ENCODE measurements around the gene MTHFD2L.

Gene MTHFD2L

DNA sequence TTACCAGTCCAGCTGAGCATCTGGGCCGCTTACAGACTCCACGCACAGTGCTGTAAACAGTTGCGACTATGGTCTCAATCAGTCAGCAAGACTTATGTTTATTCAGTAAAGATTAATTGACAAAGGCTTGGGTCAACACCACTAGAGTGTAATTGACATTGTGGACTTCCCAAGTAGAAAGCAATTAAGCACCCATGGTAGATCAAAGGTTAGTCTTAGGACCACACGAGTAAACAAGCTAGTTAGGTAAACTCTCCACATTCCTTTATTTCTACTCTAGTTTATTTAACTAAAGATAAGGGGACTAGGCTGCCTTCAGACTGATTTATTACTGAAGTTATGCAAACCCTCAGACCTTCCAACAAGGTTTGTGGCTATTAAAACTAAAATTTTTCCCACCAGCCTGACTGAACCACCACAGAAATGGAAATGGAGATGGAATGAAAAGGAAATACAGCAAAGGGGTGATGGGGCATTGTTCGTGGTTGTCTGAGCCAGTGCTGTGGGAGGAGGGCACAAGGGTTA is 44.2 kb downstream of the MTHFD2L start (continued):
- TF ChIP-seq ZNF223 (tag by site-specific recombination; IDR thresholded peaks at IDR 0.05) = no peak
- TF ChIP-seq REPIN1 (tag by site-specific recombination; IDR thresholded peaks at IDR 0.05; ENCODE audit: low read depth) = no peak
- no peak for TF ChIP-seq ZFP41 (tag by site-specific recombination; IDR thresholded peaks at IDR 0.05; ENCODE audit: borderline replicate concordance)
- TF ChIP-seq, protein P1, sequence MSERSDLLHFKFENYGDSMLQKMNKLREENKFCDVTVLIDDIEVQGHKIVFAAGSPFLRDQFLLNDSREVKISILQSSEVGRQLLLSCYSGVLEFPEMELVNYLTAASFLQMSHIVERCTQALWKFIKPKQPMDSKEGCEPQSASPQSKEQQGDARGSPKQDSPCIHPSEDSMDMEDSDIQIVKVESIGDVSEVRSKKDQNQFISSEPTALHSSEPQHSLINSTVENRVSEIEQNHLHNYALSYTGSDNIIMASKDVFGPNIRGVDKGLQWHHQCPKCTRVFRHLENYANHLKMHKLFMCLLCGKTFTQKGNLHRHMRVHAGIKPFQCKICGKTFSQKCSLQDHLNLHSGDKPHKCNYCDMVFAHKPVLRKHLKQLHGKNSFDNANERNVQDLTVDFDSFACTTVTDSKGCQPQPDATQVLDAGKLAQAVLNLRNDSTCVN (tag by site-specific recombination; optimal IDR thresholded peaks at IDR 0.05) = no peak
- TF ChIP-seq, protein P2, sequence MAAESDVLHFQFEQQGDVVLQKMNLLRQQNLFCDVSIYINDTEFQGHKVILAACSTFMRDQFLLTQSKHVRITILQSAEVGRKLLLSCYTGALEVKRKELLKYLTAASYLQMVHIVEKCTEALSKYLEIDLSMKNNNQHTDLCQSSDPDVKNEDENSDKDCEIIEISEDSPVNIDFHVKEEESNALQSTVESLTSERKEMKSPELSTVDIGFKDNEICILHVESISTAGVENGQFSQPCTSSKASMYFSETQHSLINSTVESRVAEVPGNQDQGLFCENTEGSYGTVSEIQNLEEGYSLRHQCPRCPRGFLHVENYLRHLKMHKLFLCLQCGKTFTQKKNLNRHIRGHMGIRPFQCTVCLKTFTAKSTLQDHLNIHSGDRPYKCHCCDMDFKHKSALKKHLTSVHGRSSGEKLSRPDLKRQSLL (tag by site-specific recombination; IDR thresholded peaks at IDR 0.05) = no peak
- TF ChIP-seq PRDM10 (tag by site-specific recombination; IDR thresholded peaks at IDR 0.05) = no peak; the same call in 1 of the 2 replicates
- no peak for TF ChIP-seq ZBTB1 (tag by site-specific recombination; IDR thresholded peaks at IDR 0.05)
- TF ChIP-seq ZNF114 (tag by site-specific recombination; IDR thresholded peaks at IDR 0.05) = no peak
- peak; percentile 54; the same call in 1 of the 2 replicates for TF ChIP-seq TRIM28 (IDR thresholded peaks at IDR 0.05; ENCODE audit: borderline replicate concordance, low read length)
- no peak for TF ChIP-seq ELK4 (IDR thresholded peaks at IDR 0.05; ENCODE audit: borderline replicate concordance, low read depth, low read length)
- no peak for TF ChIP-seq ZNF202 (tag by site-specific recombination; IDR thresholded peaks at IDR 0.05; ENCODE audit: borderline replicate concordance)
- no peak for TF ChIP-seq KLF7 (tag by site-specific recombination; IDR thresholded peaks at IDR 0.05; ENCODE audit: borderline replicate concordance)
- TF ChIP-seq ZNF350 (tag by site-specific recombination; IDR thresholded peaks at IDR 0.05) = no peak
- peak; percentile 83 for TF ChIP-seq SP7 (tag by site-specific recombination; IDR thresholded peaks at IDR 0.05)
- TF ChIP-seq, protein P3, sequence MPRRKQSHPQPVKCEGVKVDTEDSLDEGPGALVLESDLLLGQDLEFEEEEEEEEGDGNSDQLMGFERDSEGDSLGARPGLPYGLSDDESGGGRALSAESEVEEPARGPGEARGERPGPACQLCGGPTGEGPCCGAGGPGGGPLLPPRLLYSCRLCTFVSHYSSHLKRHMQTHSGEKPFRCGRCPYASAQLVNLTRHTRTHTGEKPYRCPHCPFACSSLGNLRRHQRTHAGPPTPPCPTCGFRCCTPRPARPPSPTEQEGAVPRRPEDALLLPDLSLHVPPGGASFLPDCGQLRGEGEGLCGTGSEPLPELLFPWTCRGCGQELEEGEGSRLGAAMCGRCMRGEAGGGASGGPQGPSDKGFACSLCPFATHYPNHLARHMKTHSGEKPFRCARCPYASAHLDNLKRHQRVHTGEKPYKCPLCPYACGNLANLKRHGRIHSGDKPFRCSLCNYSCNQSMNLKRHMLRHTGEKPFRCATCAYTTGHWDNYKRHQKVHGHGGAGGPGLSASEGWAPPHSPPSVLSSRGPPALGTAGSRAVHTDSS (tag by site-specific recombination; IDR thresholded peaks at IDR 0.05) = 0 out of 2 replicates have a peak, but pooled peaks have one; percentile 15
- TF ChIP-seq ZBTB7A (tag by site-specific recombination; IDR thresholded peaks at IDR 0.05; ENCODE audit: low read depth) = no peak
- peak; percentile 97 for TF ChIP-seq OSR2 (tag by site-specific recombination; IDR thresholded peaks at IDR 0.05)
- no peak for TF ChIP-seq ZNF324 (tag by site-specific recombination; IDR thresholded peaks at IDR 0.05)
- TF ChIP-seq ZNF596 (tag by site-specific recombination; IDR thresholded peaks at IDR 0.05) = peak; percentile 38; the same call in 1 of the 2 replicates
- no peak for TF ChIP-seq ZNF529 (tag by site-specific recombination; IDR thresholded peaks at IDR 0.05; ENCODE audit: insufficient replicate concordance)
- TF ChIP-seq YY1 (tag by site-specific recombination; IDR thresholded peaks at IDR 0.05) = no peak
- TF ChIP-seq, protein P4, sequence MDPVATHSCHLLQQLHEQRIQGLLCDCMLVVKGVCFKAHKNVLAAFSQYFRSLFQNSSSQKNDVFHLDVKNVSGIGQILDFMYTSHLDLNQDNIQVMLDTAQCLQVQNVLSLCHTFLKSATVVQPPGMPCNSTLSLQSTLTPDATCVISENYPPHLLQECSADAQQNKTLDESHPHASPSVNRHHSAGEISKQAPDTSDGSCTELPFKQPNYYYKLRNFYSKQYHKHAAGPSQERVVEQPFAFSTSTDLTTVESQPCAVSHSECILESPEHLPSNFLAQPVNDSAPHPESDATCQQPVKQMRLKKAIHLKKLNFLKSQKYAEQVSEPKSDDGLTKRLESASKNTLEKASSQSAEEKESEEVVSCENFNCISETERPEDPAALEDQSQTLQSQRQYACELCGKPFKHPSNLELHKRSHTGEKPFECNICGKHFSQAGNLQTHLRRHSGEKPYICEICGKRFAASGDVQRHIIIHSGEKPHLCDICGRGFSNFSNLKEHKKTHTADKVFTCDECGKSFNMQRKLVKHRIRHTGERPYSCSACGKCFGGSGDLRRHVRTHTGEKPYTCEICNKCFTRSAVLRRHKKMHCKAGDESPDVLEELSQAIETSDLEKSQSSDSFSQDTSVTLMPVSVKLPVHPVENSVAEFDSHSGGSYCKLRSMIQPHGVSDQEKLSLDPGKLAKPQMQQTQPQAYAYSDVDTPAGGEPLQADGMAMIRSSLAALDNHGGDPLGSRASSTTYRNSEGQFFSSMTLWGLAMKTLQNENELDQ (tag by site-specific recombination; IDR thresholded peaks at IDR 0.05; ENCODE audit: low read depth) = no peak
- no peak for TF ChIP-seq ZNF510 (tag by site-specific recombination; IDR thresholded peaks at IDR 0.05; ENCODE audit: insufficient replicate concordance)
- no peak for TF ChIP-seq ZNF792 (tag by site-specific recombination; IDR thresholded peaks at IDR 0.05)
- TF ChIP-seq ZNF626 (tag by site-specific recombination; IDR thresholded peaks at IDR 0.05) = no peak
- TF ChIP-seq ZBTB20 (tag by site-specific recombination; IDR thresholded peaks at IDR 0.05) = no peak
- no peak for TF ChIP-seq ZNF23 (tag by site-specific recombination; IDR thresholded peaks at IDR 0.05; ENCODE audit: borderline replicate concordance)
